Measurements from ENCODE around the gene TAMALIN.

Gene TAMALIN

DNA sequence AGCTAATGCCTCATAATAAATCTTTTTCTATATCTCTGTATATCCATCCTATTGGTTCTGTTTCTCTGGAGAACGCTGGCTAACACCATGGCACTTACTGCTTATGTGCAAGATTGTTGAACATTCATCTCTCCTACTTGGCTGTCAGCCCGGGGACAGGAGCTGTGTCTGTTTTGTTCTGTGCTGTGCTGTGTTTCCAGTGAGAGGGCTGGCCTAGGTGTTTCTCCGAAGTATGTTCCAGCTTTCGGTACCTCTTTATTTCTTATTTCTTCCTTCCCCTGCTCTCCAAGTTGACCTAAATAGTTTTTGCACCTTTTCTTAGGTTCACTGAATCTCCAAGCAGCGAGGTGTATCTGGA, 25.7 kb downstream of the TAMALIN start:
- no peak for DNase-seq (ENCODE audit: extremely low read depth, low read depth)
- TF ChIP-seq, protein P1, sequence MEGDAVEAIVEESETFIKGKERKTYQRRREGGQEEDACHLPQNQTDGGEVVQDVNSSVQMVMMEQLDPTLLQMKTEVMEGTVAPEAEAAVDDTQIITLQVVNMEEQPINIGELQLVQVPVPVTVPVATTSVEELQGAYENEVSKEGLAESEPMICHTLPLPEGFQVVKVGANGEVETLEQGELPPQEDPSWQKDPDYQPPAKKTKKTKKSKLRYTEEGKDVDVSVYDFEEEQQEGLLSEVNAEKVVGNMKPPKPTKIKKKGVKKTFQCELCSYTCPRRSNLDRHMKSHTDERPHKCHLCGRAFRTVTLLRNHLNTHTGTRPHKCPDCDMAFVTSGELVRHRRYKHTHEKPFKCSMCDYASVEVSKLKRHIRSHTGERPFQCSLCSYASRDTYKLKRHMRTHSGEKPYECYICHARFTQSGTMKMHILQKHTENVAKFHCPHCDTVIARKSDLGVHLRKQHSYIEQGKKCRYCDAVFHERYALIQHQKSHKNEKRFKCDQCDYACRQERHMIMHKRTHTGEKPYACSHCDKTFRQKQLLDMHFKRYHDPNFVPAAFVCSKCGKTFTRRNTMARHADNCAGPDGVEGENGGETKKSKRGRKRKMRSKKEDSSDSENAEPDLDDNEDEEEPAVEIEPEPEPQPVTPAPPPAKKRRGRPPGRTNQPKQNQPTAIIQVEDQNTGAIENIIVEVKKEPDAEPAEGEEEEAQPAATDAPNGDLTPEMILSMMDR (IDR thresholded peaks at IDR 0.05; ENCODE audit: low read depth, low read length), result no peak

DNA sequence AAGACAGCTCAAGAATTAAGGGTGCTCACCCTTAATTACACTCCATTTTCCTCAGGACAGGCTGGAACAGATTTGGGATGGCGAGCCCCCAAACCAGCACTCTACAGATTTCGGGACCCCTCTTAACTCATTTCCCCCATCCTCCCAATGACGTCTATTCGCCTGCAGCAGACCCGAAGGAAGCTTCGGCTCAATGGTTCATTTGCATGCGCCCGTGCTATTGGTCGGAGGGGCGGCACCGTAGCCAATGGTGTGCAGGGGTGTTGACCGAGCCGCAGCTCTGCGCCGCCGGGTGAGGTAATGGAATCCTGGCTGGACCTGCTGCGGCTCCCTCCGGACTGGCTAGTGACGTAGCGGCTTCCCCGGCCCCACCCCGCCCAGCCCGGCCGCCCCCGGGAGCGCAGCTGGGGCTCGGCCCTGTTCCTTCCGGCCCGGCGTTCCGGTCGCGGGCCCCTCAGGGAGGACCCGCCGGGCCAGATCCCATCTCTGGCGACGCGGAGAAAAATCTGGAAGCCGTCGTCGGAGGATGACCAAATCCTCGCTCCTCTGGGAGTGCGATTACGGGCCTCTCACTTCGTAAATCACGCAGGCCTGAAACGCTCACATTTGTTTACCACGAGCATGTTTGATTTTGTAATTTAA, 26.2 kb downstream of the TAMALIN start:
- peak; percentile 94 for DNase-seq (ENCODE audit: extremely low read depth, low read depth)
- TF ChIP-seq, protein P1 (IDR thresholded peaks at IDR 0.05; ENCODE audit: low read depth, low read length), result no peak

DNA sequence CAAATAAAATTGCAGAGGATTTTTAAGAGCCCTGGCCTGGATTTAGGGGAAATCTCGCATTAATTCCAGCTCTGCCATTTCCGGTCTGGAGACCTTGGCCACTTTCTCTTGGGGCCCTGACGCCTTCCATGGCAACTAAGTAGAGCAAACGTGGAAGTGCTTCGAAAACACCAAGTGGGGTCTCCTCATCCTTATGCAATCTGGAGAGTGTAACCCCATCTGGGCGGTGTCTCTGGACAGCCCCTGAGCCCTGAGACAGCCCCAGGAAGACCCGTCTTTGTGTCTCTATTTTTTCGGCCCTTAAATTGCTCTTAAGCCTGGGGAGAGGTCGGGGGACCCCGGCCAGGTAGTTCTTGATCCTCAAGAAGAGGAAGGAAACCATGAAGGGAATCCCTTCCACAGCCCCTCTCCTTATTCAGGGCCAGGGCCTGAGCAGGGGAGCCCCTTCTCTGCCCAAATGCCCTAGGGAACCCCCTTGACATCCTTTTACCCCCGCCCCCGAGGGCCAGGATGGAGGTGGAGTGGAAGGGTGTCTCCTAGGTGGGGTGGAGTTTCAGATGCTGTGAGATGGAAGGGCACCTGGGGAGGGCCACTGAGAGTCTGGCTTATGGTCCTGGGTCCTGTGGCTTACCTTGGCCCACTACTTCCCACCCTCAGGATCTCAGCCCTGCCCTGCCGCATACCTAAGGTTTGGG, 26.8 kb downstream of the TAMALIN start:
- DNase-seq (ENCODE audit: extremely low read depth, low read depth), result no peak

DNA sequence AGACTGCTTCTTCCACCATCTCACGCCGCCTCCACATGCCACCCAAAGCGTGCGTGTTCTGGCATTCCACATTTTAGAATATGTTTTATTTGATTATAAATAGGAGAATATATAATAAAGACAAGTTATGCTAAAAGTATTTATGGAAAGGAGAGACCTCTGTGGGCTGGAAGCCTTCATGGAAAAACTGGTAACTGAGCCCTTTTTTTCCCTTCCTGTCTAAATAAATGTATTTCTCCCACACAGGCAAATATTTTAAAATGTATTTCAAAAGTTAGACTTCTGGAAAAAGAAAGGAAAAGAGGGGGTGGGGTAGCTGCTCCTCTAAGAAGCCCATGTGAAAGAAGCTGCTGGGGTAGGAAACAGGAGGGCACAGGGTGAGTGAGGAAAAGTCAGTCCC, 28.4 kb downstream of the TAMALIN start:
- TF ChIP-seq, protein P1 (IDR thresholded peaks at IDR 0.05; ENCODE audit: low read depth, low read length), result no peak
- DNase-seq (ENCODE audit: extremely low read depth, low read depth), result no peak

More for the DNA sequence above, 26.8 kb downstream of the TAMALIN start:
- TF ChIP-seq, protein P1 (IDR thresholded peaks at IDR 0.05; ENCODE audit: low read depth, low read length), result no peak

DNA sequence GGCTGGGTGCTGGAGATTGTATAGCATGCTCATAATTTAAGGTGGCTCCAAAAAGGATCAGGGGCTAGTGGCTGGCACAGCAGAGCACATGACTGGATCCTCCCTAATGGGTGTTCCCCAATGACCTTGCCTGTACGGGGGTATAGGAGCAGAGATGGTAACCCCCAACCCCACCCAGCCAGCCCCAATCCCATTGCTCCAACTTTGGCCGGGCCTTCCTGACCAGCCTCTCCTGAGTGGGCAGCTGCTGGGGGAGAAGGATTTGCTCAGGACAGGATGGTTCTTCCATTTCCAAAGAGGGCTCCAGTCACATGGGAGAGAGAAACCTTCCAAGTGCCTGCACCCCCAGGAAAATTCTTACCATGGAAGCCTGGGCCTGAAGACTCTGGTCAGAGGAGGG, 29.2 kb downstream of the TAMALIN start:
- TF ChIP-seq, protein P1 (IDR thresholded peaks at IDR 0.05; ENCODE audit: low read depth, low read length), result no peak
- no peak for DNase-seq (ENCODE audit: extremely low read depth, low read depth)

DNA sequence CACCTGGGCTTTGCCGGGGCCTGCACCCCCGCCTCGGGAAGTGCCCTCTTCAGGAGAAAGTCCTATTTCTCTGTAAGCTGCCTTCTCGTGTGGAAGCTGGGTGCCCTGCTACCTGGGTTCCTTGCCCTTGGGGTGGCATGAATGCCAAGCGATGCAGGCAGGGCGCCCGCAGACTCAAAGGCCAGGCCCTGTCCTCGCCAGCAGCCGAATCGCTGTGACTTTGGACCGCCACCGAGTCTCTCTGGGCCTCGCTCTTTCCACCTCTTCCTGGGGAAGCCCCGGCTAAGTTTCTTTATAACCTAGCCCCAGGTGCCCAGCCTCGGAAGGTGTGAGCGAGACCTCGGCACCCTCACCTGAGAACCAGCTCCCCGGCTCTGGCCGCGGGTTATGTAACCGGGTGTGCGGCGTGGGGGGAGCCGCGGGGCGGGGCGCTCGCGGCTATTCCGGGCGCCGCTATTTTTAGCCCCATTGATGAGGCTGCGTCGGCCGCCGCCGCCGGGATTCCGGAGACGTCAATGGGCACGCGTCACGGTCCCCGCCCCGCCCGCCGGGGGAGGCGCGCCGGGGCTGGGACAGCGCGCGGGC, 29.9 kb downstream of the TAMALIN start:
- no peak for DNase-seq (ENCODE audit: extremely low read depth, low read depth)
- TF ChIP-seq, protein P1 (IDR thresholded peaks at IDR 0.05; ENCODE audit: low read depth, low read length), result no peak

DNA sequence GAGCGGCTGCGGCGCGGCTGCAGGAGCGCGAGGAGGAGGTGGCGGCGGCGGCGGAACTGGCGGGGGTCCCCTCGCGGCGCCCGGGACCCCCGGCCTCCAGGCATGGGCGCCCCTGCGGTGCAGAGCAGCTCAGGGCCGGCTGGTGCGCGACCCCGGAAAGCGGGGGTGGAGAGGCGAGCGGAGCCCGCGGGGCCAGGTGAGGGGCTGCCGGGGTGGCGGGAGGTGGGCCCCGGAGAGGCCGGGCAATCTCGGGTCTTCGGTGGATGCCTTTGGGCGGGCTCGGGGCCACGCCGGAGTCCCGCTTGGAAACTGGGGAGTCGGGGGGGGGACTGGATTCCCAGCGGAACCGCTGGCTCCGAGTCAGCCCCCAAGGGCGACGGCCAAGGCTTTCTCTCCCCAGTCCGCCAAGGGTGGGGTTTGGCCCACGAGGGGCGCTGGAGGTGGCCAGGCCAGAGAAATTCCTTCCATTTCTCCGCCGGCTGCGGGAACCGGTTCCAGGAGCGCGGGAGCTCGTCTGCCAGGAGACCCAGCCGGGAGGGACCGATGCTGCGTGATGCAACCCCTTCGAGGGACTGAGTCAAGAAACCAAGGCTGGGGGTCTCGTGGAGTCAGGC, 30.6 kb downstream of the TAMALIN start:
- TF ChIP-seq, protein P1 (IDR thresholded peaks at IDR 0.05; ENCODE audit: low read depth, low read length), result peak; percentile 5

More for the DNA sequence above, 30.6 kb downstream of the TAMALIN start:
- no peak for DNase-seq (ENCODE audit: extremely low read depth, low read depth)
